GM18870 (cell line): ENCODE data around the gene ARHGAP28.
"Not testable (repeated sequence)": the region's sequence is repeated elsewhere in the genome, so short reads cannot be mapped to it uniquely, and the experiment has no call there.

Experiments used
- ATAC-seq: cut with Tn5 transposase; IDR thresholded peaks from one replicate; pipeline ENCODE4 v1.9.1; 2021; ENCODE audit warnings: moderate library complexity; ENCODE audit not compliant: unreplicated experiment

Gene ARHGAP28

GRCh38 chr18:6920099-6920955, 190.8 kb downstream of the ARHGAP28 start:
- no peak for ATAC-seq

DNA sequence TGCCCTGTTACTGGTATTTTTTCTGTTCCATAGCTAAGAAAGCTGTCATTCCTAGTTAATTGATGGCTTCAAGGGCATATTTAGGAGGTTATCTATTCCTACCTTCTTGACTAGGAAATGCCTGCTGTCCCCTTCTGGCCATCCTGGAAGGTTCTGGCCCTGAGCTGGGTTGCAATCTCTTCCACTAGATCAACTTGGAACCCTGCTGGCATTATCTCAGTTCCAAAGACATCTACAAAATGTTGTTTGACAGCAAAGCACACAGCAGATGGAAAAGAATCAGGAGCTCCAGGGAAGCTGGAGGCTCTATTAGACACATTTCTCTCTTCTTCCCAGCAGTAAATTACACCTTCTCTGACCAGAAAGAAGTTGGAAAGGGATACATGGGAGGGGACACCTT, 192.1 kb downstream of the ARHGAP28 start:
- ATAC-seq = no peak

GRCh38 chr18:6923220-6923619, 193.7 kb downstream of the ARHGAP28 start:
- no peak for ATAC-seq

- no peak for ATAC-seq
Observed at GRCh38 chr18:6927153-6927552, 197.6 kb downstream of the ARHGAP28 start.

DNA sequence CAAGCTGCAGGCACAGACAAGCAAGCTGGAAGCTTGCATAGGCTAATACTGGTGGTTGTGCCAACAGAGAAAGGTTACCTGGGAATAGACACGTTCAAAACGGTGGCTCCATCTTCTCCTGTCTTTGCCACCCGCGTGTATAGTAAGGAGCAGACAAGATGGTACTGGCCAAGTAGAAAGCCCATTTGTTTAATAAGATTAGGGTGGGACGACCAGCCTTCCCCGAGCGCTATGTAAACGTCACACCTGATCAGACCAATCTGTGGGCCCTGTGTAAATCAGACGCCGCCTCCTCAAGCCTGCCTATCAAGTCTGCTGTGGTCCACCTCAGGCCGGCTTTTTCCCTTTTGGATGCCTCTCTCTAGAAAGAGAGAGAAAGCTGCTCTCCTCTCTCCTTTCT, 198.8 kb downstream of the ARHGAP28 start:
- ATAC-seq = no peak

DNA sequence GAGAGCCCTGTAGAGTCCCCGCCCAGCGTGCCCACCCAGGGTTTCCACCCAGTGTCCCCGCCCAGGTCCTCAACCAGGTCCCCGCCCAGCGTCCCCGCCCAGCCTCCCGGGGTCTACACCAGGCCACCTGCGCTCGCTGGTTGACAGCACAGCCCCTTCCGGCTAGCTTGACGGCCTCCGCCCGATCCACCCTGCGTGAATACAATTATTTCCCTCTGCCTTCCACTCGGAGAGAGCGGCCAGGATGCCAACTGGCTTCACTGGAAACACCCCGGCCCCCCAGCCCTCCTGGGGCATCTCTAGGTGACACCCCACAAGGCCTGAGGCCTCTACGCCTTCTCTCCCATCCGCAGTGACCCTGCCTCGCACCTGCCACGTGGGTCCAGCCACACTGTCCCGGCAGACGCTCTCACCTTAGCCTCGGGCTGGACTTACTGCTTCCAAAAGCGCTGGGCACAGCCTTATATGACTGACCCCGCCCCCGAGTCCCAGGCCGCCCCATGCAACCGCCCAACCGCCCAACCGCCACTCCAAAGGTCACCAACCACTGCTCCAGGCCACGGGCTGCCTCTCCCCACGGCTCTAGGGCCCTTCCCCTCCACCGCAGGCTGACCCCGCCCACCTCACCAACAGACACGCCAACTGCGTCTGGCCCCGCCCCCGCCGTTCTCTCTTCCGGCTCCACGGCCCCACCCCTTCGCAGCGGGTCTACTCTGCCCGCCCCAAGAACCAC, 200.0 kb downstream of the ARHGAP28 start:
- no peak for ATAC-seq

DNA sequence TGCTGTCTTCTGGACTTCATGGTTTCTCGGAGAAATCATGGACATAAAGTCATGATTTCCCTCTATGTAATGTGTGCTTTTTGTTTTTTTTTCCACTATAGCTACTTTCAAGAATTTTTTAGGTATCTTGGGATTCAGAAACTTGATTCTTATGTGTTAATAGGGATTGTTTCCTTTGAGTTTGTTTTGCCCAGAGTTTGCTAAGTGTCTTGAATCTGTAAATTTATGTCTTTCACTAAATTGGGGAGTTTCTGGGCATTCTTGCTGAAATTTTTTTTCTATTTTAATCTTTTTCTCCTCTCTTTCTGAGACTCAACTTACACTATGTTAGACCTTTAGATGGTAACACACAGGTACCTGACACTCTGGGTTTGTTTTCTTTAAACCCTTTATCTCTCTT, 205.3 kb downstream of the ARHGAP28 start:
- no peak for ATAC-seq

DNA sequence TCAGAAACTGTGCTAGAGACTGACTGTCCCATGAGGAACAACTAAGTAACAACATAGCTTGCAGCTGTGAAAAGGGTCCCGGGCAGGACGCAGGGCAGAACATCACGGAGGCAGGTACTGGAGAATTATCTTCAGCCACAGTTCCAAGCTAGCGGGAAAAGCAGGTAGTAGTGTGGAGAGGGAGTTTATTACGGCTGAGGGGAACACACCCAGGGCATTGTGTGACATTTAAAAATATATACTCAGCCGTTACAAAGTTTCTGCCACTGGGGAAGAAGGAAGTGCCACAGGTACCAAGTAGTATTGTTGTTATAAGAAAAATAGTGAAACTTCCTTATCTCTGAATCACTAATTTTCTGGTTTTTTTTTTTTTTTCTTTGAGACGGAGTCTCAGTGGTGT, 208.5 kb downstream of the ARHGAP28 start:
- ATAC-seq = no peak

DNA sequence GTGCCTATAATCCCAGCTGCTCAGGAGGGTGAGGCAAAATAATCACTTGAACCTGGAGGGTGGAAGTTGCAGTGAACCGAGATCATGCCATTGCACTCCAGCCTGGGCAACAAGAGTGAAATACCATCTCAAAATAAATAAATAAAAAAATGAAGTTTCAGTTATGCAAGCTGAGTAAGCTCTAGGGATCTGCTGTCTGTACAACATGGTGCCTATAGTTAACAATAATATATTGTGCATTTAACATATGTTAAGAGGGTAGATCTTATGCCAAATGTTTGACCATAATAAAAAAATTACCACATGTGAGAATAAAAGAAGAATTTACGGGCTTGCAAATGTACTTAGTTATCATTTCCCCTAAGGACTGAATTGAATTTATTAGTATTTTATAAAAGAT, 208.9 kb downstream of the ARHGAP28 start:
- not testable (repeated sequence) for ATAC-seq

DNA sequence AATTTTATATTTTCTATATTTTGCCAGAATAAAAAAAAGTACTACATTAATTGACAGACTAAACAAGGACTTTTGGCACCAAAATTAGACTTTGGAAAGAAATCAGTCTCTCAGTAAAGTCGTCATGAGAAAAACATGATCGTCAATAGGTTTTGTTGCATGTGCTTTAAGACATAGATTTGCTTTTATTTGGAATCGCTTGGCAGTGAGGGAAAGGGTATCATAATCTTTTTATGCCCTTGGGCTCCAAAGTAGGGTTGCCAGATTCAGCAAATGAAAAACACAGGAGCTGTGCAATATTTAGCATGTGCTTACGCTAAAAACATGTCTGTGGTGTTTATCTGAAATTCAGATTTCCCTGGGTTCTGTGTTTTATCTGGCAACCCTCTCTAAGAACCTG, 210.5 kb downstream of the ARHGAP28 start:
- no peak for ATAC-seq

GRCh38 chr18:6940451-6940850, 210.9 kb downstream of the ARHGAP28 start:
- no peak for ATAC-seq

DNA sequence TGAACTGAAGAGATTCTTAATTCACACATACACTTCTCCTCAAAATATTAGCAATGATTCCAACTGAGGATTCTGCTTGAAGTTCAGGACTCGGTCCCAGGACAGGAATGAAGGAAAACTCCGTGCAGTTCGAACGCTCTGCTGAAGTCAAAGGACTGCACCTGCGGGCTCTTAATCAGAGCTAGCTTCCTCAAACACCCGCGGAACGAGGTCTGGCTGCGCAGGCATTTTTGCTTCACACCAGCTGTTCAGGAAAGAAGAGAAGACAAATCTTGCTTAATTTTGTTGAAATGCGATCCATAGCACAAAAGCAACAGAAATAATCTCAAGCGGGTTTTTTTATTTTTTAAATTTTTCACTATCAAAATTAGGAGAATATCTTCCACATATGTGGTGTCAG, 212.5 kb downstream of the ARHGAP28 start:
- no peak for ATAC-seq

DNA sequence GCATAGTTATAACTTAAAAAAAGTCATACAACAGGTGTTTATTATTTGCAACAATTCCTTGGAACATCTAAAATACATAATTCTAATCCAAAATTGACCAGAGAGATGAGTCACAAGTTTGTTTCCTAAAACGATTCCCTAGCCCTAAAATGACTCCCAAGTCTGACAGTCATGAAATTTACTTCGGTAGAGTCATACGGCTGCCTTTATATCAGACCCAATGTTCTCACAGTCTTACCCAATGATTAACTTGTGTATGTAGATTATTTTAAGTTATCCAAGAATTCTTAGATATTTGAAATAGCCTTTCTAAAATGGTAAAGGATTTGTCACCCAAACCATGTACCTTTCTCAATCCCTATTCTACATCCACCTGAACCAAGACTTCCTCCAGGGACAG, 213.2 kb downstream of the ARHGAP28 start:
- ATAC-seq = no peak

- ATAC-seq = no peak
Observed at GRCh38 chr18:6943143-6943542, 213.6 kb downstream of the ARHGAP28 start.

- ATAC-seq = no peak
Observed at GRCh38 chr18:6947338-6948030, 218.0 kb downstream of the ARHGAP28 start.

DNA sequence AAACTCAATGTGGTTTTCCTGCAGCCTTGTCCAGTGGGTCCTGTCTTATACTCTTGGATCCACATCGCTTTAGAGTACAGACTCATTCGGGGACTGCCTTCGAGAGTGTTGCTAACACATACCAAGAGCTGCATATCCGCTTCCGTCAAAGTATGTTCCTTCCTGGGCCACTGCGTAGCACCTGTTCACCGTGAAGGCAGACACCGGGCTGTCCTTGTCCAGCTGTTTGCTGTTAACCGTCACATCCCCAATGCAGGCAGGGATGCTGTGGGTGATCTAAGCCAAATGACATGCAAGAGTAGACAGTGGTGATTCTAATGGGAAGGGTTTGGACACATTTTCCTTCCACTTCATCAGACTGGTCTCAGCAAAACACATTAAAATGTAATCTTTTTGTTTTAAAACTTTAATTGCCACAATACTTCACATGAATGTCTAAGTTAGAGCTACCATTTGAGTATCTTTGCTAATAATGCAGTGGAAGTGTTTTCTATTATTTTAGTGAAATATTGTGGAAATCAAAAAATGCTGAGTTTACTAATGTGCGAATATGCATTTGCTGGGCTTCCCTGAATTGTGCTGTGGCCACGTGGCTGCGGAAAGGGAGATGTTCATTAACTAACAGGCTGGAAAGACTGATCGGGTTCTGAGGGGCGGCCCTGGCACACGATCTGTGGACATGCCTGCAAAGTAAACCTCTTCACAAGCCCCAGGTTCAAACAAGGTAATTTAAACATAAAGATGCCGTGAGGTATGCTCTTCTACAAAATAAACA, 219.0 kb downstream of the ARHGAP28 start:
- ATAC-seq = no peak

DNA sequence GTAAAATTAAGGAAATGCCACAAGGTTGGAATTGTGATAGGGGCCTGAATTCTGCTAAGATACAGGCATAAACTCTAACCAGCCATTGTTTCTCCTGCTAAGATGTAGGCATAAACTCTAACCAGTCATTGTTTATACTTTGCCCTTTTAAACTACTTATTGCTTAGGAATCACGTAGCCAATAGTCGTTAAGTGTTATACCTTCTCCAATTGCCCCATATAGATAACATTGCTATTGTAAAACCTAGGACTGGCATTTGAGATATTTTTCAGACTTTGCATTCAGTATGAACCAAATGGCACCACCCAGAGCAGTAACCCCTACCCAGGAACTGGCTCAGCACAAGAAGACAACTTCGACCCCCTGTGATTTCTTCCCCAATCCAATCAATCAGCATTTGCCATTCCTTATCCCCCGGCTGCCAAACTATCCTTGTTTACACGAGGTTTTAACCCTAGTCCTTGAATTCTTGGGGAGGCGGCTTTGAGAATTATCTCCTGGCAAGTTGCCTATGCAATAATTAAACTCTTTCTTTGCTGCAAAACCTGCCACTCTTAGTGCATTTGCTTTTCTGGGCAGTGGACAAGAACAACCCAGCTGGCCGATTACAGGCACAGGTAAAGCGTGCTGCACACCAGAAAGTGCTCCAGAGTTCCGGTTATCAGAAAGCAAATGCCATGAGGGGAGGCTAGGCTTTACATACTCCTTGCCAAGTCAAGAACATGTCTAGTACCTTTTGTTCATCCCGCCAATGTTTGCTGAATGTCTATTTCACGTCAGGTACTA, 220.5 kb downstream of the ARHGAP28 start:
- ATAC-seq = no peak

- ATAC-seq = no peak
Observed at GRCh38 chr18:6950641-6951040, 221.1 kb downstream of the ARHGAP28 start.

- no peak for ATAC-seq
Observed at GRCh38 chr18:6951336-6952090, 222.0 kb downstream of the ARHGAP28 start.
